Measurements from ENCODE around the gene PRPF8.

DNA sequence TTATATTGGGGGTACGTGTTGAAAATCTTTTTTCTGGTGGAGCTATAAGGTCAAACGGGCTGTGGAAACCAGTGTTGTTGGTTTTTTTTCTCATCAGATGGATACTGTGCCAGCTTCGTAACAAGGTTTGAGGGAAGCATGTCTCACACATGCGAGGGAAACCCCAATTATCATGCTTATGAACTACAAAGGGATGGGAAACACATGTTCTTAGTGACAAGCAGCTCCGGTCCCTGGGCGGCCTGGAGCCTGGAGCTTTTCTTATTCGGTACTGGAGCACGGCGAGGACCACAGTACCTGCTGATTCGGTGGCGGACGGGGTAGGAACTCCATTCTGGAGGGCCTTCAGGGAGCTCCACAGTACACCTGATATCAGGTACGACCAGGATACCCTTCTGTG is 68.6 kb downstream of the PRPF8 start:
- TF ChIP-seq CTCF (conservative IDR thresholded peaks at IDR 0.05; ENCODE audit: low read length) (no peak), EZH2phosphoT487 (IDR thresholded peaks at IDR 0.05; ENCODE audit: borderline replicate concordance) (no peak)

Data from Loucy (cell line).